GM13976 (cell line): ENCODE data around the gene CACNG8.

Source experiments
- DNase-seq: peaks from one replicate; pipeline ENCODE4 v3.0.0; 2012; ENCODE audit warnings: low spot score
- in situ Hi-C: fragments of 300-500 bp; cut with MboI; formaldehyde crosslinking; loops from one replicate; pipeline ENCODE4 v1.12.0; 2022; ENCODE audit warnings: low sequenced_read_pairs, mixed read lengths, inconsistent platforms; ENCODE audit not compliant: unreplicated experiment
- TF ChIP-seq, protein P1 (sequence below): IDR thresholded peaks from 2 replicates; pipeline ENCODE4 v1.5.1; 2012; ENCODE audit warnings: borderline replicate concordance, mild to moderate bottlenecking; ENCODE audit not compliant: insufficient read depth; ENCODE audit errors: extremely low read depth, missing control alignments, control extremely low read depth

Gene CACNG8

DNA sequence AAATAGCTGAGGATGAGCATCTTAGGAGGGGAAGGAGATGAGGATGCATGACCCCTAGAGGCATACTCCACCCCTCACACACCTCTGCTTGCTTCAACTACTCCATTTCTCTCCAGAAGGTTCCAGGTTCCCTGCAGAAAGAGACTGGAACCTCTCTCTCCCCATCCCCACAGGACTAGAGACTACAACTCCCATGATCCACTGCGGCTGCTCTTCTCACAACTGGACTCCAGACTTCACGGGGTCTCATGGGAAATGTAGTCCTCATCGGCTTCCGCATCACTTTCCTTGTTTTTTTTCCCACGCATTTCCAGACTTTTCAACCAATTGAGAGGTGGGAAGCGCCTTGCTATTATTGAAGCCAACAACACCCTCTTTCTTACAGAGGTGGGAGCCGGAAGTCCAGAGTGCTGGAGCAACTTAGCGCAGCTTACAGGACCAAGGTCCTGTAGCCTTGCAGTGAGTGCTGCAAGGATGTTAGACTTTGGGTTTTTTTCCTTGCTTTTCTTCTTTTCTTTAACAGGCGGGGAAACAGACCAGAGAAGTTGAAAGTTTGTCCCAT, 14.8 kb downstream of the CACNG8 start:
- peak; percentile 68 for DNase-seq
- in situ Hi-C loops: no loop called here
- TF ChIP-seq, protein P1, sequence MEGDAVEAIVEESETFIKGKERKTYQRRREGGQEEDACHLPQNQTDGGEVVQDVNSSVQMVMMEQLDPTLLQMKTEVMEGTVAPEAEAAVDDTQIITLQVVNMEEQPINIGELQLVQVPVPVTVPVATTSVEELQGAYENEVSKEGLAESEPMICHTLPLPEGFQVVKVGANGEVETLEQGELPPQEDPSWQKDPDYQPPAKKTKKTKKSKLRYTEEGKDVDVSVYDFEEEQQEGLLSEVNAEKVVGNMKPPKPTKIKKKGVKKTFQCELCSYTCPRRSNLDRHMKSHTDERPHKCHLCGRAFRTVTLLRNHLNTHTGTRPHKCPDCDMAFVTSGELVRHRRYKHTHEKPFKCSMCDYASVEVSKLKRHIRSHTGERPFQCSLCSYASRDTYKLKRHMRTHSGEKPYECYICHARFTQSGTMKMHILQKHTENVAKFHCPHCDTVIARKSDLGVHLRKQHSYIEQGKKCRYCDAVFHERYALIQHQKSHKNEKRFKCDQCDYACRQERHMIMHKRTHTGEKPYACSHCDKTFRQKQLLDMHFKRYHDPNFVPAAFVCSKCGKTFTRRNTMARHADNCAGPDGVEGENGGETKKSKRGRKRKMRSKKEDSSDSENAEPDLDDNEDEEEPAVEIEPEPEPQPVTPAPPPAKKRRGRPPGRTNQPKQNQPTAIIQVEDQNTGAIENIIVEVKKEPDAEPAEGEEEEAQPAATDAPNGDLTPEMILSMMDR: no peak

DNA sequence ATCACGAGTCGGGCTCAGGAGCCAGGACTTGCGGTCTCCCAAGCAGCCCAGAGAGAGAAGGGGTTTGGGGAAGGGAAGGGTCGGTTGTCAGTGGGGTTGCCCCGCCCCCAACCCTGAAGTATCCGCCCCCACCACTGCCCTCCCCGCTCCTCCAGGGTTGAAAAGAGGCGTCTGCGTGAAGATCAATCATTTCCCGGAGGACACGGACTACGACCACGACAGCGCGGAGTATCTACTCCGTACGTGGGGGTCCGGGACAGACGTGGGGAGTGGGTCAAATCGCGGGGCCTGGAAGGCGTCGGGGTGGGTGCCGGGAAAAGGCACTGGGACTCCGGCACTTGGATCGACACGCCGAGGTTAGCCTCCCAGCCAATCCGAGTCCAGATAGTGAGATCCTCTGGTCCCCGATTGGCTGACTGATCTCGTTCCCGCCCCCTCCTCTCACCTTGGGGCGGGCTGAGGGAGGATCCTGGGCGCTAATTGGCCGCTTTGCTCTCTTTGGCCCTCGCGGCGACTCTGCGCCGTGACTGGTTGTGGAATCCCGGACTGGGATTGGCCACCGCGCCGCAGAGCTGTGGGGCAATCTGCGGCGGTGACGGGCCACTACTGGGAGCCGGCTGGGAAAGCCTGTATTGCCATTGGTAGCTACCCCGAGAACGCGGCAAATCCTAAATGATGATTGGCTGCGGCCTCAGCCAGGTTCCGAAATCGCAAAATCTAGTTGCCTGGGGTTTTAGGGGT, 15.4 kb downstream of the CACNG8 start:
- TF ChIP-seq, protein P1: no peak
- in situ Hi-C loops: no loop called here
- DNase-seq: no peak

DNA sequence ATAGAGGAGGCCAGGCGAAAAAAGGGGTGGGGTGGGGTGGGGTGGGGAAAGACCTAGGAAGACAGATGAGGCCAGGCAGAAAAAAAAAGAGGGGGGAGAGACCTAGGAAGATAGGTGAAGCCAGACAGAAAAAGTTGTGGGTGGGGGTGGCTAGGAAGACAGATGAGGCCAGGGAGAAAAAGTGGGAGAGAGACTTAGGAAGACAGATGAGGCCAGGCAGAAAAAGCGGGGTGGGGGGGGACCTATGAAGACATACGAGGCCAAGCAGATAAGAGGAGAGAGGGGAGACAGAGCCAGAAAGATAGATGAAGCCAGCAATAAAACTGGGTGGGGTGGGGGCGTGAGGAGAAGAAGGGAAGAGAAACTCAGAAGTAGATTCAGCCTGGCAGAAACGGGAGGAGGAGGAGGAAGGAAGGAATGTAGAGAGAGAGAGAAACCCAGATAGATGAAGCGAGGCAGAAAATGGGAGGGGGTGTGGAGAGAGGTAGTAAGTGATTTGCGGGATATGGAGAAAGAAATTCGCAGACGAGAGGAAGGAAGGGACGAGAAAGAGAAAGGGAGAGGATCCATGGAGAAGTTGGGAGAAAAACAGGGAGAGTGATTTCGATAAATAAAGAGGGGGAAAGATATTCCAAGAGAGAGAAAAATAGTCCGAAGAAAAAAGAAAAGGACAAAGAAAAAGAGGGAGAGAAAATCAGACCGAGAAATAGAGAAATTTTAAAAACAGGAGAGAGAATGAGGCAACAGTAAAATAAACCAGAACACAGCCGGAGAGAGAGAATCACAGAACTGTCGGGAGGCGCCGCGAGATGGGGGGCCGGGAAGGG, 16.5 kb downstream of the CACNG8 start:
- DNase-seq: no peak
- in situ Hi-C loops: no loop called here
- TF ChIP-seq, protein P1: no peak

DNA sequence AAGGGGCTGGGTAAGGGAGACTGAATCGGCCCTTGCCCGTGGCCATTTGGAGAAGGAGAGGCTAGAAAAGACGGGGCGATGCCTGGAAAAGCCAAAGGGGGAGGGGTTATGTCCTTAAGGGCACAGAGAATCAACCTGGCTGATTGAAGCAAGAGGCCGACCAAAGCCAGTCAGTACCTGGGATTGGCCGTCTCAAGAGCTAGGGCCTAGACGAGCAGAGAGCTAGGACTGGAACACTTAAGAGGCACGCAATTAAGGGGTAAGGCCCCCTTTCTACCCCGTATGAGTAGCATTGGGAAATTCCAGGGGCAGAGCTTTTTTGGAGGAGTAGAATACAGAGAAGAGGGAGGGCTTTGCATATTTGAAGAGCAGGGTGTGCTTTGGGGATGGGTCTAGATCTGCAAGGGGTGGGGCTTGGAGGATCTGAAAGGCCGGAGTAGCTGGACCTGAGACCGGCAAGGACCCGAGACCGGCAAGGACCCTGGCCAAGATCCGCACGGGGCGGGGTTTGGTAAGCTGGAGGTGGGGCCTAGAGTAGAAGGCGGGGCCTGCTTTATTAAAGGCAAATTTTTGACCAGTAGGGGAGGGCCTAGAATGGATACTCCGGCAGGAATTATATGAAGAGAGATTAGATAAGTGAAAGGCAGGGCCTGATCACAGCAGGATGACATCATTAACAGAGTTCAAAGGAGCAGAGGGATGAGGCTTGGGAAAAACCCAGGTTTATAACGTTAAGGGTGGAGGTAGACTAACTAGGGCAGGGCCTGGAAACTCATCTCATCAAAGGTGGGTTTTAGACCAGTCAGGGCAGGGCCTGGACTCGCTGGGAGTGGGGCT, 18.0 kb downstream of the CACNG8 start:
- TF ChIP-seq, protein P1: no peak
- DNase-seq: no peak
- in situ Hi-C loops: no loop called here

DNA sequence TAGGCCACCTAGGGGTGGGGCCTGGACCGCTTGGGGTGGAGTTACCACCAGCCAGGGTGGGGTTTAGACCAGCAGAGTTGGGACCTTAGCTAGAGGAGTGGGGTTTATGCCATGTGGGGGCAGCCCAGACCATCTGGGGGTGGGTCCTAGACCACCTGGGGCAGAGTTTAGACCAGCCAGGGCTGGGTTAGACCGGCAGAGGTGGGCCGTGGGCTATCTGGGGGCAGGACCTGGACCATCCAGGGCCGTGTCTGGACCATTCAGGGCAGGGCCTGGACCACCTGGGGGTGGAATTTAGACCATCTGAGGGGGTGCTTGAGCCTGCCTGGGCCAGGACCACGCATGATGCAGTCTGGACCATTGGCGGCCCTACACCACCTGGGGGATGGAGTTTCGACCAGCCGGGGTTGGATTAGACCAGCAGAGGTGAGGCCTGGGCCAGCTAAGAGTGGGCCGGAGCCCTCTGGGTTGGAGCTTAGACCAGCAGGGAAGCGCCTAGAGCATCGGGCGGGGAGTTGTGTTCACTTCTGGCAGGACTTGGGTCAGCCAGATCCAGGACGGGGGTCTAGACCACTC, 18.7 kb downstream of the CACNG8 start:
- TF ChIP-seq, protein P1: no peak
- in situ Hi-C loops: no loop called here
- no peak for DNase-seq
